Measurements from ENCODE around the gene HOXB4.

The HOXB4 gene

GRCh38 chr17:48604770-48605329 is 26.7 kb upstream of the HOXB4 start, which contains the start of gene HOXB6:
Gene HOXB6, minus strand, starts transcription at chr17:48604986. Its CDS starts 6,836 bp downstream, at chr17:48598150.
- peak within 1 kb of the TSS; percentile 33 for H3K4me2 ChIP-seq
- no peaks in the 10 kb centered on the region for H4K20me1 ChIP-seq (ENCODE audit: insufficient read depth)
- TF ChIP-seq CTCF (conservative IDR thresholded peaks at IDR 0.05; ENCODE audit: low read depth, low read length): no peak
- no peaks in the 10 kb centered on the region for H3K36me3 ChIP-seq (ENCODE audit: insufficient read depth)
- peaks cover 43% of the 10 kb centered on the region for H3K27me3 ChIP-seq (ENCODE audit: insufficient read depth, low read depth)
- H3K4me1 ChIP-seq (ENCODE audit: low read depth, poor library complexity, severe bottlenecking): peaks cover 21% of the 10 kb centered on the region
- no peak within 1 kb of the TSS for H3K27ac ChIP-seq
- H2AFZ ChIP-seq (ENCODE audit: low read depth): no peak within 1 kb of the TSS
- no peaks in the 10 kb centered on the region for H3K79me2 ChIP-seq (ENCODE audit: insufficient read depth, low read depth)
- no peak within 1 kb of the TSS for H3K4me3 ChIP-seq (IDR thresholded peaks at IDR 0.05; ENCODE audit: insufficient read depth, low read depth, low read length)
- no peak within 1 kb of the TSS for H3K9ac ChIP-seq

GRCh38 chr17:48603959-48604769 is 26.0 kb upstream of the HOXB4 start:
- no peak overlapping the region for H3K27ac ChIP-seq
- H3K79me2 ChIP-seq (ENCODE audit: insufficient read depth, low read depth): no peaks in the 10 kb centered on the region
- no peak overlapping the region for H3K4me3 ChIP-seq (IDR thresholded peaks at IDR 0.05; ENCODE audit: insufficient read depth, low read depth, low read length)
- H3K4me1 ChIP-seq (ENCODE audit: low read depth, poor library complexity, severe bottlenecking): peaks cover 14% of the 10 kb centered on the region
- H3K36me3 ChIP-seq (ENCODE audit: insufficient read depth): no peaks in the 10 kb centered on the region
- H3K27me3 ChIP-seq (ENCODE audit: insufficient read depth, low read depth): peaks cover 50% of the 10 kb centered on the region
- H4K20me1 ChIP-seq (ENCODE audit: insufficient read depth): no peaks in the 10 kb centered on the region
- H3K4me2 ChIP-seq: peak overlapping the region; percentile 33
- no peak overlapping the region for H3K9ac ChIP-seq
- H2AFZ ChIP-seq (ENCODE audit: low read depth): no peak overlapping the region
- no peak for TF ChIP-seq CTCF (conservative IDR thresholded peaks at IDR 0.05; ENCODE audit: low read depth, low read length)

GRCh38 chr17:48601539-48602425 is 23.6 kb upstream of the HOXB4 start:
- H4K20me1 ChIP-seq (ENCODE audit: insufficient read depth): no peaks in the 10 kb centered on the region
- H3K9ac ChIP-seq: no peak overlapping the region
- peak overlapping the region; percentile 38; the same call in 1 of the 2 replicates for H2AFZ ChIP-seq (ENCODE audit: low read depth)
- no peaks in the 10 kb centered on the region for H3K36me3 ChIP-seq (ENCODE audit: insufficient read depth)
- H3K79me2 ChIP-seq (ENCODE audit: insufficient read depth, low read depth): no peaks in the 10 kb centered on the region
- peak overlapping the region; percentile 40; the same call in 1 of the 2 replicates for H3K4me2 ChIP-seq
- H3K4me3 ChIP-seq (IDR thresholded peaks at IDR 0.05; ENCODE audit: insufficient read depth, low read depth, low read length): no peak overlapping the region
- H3K27ac ChIP-seq: no peak overlapping the region
- TF ChIP-seq CTCF (conservative IDR thresholded peaks at IDR 0.05; ENCODE audit: low read depth, low read length): no peak
- peaks cover 6% of the 10 kb centered on the region for H3K4me1 ChIP-seq (ENCODE audit: low read depth, poor library complexity, severe bottlenecking)
- peaks cover 71% of the 10 kb centered on the region for H3K27me3 ChIP-seq (ENCODE audit: insufficient read depth, low read depth)

- Histone ChIP-seq H3K27me3 (ENCODE audit: insufficient read depth, low read depth) (peaks cover 71% of the 10 kb centered on the region), H3K4me2 (no peak overlapping the region), H3K4me3 (IDR thresholded peaks at IDR 0.05; ENCODE audit: insufficient read depth, low read depth, low read length) (no peak overlapping the region), H3K79me2 (ENCODE audit: insufficient read depth, low read depth) (no peaks in the 10 kb centered on the region), H3K9ac (no peak overlapping the region), H2AFZ (ENCODE audit: low read depth) (no peak overlapping the region), H4K20me1 (ENCODE audit: insufficient read depth) (no peaks in the 10 kb centered on the region), H3K27ac (no peak overlapping the region), H3K36me3 (ENCODE audit: insufficient read depth) (no peaks in the 10 kb centered on the region), H3K4me1 (ENCODE audit: low read depth, poor library complexity, severe bottlenecking) (peaks cover 6% of the 10 kb centered on the region)
- TF ChIP-seq CTCF (conservative IDR thresholded peaks at IDR 0.05; ENCODE audit: low read depth, low read length): no peak
These were observed 23.0 kb upstream of the HOXB4 start for GRCh38 chr17:48601207-48601538.

Measured in KMS-11 (cell line).